ENCODE data around the gene XXYLT1.

The XXYLT1 gene

GRCh38 chr3:195207731-195208130 is 63.2 kb downstream of the XXYLT1 start:
- H3K36me3 ChIP-seq (ENCODE audit: insufficient read depth): no peaks in the 10 kb centered on the region
- no peak overlapping the region for H3K4me3 ChIP-seq (IDR thresholded peaks at IDR 0.05; ENCODE audit: insufficient read depth, low read depth, low read length)
- peak overlapping the region; percentile 8; the same call in 1 of the 2 replicates for H3K4me2 ChIP-seq
- TF ChIP-seq CTCF (conservative IDR thresholded peaks at IDR 0.05; ENCODE audit: low read depth, low read length): no peak
- H4K20me1 ChIP-seq (ENCODE audit: insufficient read depth): no peaks in the 10 kb centered on the region
- H3K27ac ChIP-seq: no peak overlapping the region
- no peak overlapping the region for H2AFZ ChIP-seq (ENCODE audit: low read depth)
- H3K79me2 ChIP-seq (ENCODE audit: insufficient read depth, low read depth): no peaks in the 10 kb centered on the region
- H3K27me3 ChIP-seq (ENCODE audit: insufficient read depth, low read depth): no peaks in the 10 kb centered on the region
- H3K4me1 ChIP-seq (ENCODE audit: low read depth, poor library complexity, severe bottlenecking): peaks cover 40% of the 10 kb centered on the region
- no peak overlapping the region for H3K9ac ChIP-seq

GRCh38 chr3:195207056-195207455 is 63.9 kb downstream of the XXYLT1 start:
- no peaks in the 10 kb centered on the region for H3K27me3 ChIP-seq (ENCODE audit: insufficient read depth, low read depth)
- no peaks in the 10 kb centered on the region for H4K20me1 ChIP-seq (ENCODE audit: insufficient read depth)
- no peak overlapping the region for H2AFZ ChIP-seq (ENCODE audit: low read depth)
- TF ChIP-seq CTCF (conservative IDR thresholded peaks at IDR 0.05; ENCODE audit: low read depth, low read length): no peak
- no peak overlapping the region for H3K9ac ChIP-seq
- H3K79me2 ChIP-seq (ENCODE audit: insufficient read depth, low read depth): no peaks in the 10 kb centered on the region
- H3K4me2 ChIP-seq: no peak overlapping the region
- no peak overlapping the region for H3K4me3 ChIP-seq (IDR thresholded peaks at IDR 0.05; ENCODE audit: insufficient read depth, low read depth, low read length)
- no peak overlapping the region for H3K27ac ChIP-seq
- peaks cover 40% of the 10 kb centered on the region for H3K4me1 ChIP-seq (ENCODE audit: low read depth, poor library complexity, severe bottlenecking)
- H3K36me3 ChIP-seq (ENCODE audit: insufficient read depth): no peaks in the 10 kb centered on the region

- Histone ChIP-seq H3K4me2 (peak overlapping the region; percentile 29), H3K79me2 (ENCODE audit: insufficient read depth, low read depth) (no peaks in the 10 kb centered on the region), H3K4me3 (IDR thresholded peaks at IDR 0.05; ENCODE audit: insufficient read depth, low read depth, low read length) (no peak overlapping the region), H2AFZ (ENCODE audit: low read depth) (no peak overlapping the region), H4K20me1 (ENCODE audit: insufficient read depth) (no peaks in the 10 kb centered on the region), H3K4me1 (ENCODE audit: low read depth, poor library complexity, severe bottlenecking) (peaks cover 40% of the 10 kb centered on the region), H3K27ac (no peak overlapping the region), H3K9ac (no peak overlapping the region), H3K36me3 (ENCODE audit: insufficient read depth) (no peaks in the 10 kb centered on the region), H3K27me3 (ENCODE audit: insufficient read depth, low read depth) (no peaks in the 10 kb centered on the region)
- TF ChIP-seq CTCF (conservative IDR thresholded peaks at IDR 0.05; ENCODE audit: low read depth, low read length): no peak
Observed at GRCh38 chr3:195204360-195205163, 66.4 kb downstream of the XXYLT1 start.

- no peak overlapping the region for H3K9ac ChIP-seq
- H3K4me1 ChIP-seq (ENCODE audit: low read depth, poor library complexity, severe bottlenecking): peaks cover 32% of the 10 kb centered on the region
- H3K27ac ChIP-seq: no peak overlapping the region
- no peaks in the 10 kb centered on the region for H3K79me2 ChIP-seq (ENCODE audit: insufficient read depth, low read depth)
- no peak overlapping the region for H3K4me2 ChIP-seq
- no peak overlapping the region for H3K4me3 ChIP-seq (IDR thresholded peaks at IDR 0.05; ENCODE audit: insufficient read depth, low read depth, low read length)
- no peak for TF ChIP-seq CTCF (conservative IDR thresholded peaks at IDR 0.05; ENCODE audit: low read depth, low read length)
- H3K27me3 ChIP-seq (ENCODE audit: insufficient read depth, low read depth): no peaks in the 10 kb centered on the region
- no peak overlapping the region for H2AFZ ChIP-seq (ENCODE audit: low read depth)
- H3K36me3 ChIP-seq (ENCODE audit: insufficient read depth): no peaks in the 10 kb centered on the region
- H4K20me1 ChIP-seq (ENCODE audit: insufficient read depth): no peaks in the 10 kb centered on the region
Observed at GRCh38 chr3:195203606-195204005, 67.4 kb downstream of the XXYLT1 start.
